PC-9 (cell line): ENCODE data around the gene GLB1L. TPM values are rescaled to one million over a fixed set of nuclear protein-coding genes. Genes with fewer than 3 reads are reported as not detected.
A peak's percentile ranks its signal among the peaks of the same experiment; 100 is the strongest.

Source experiments
- BruUV-seq: library from RNA; stranded (reverse); fragments of 400-500 nt; replicated peaks from 2 replicates; lab custom pipeline; 2021; lab: Mats Ljungman, UMichigan
- CTCF ChIA-PET: fragments of 300-600 bp; sonication (Branson Sonifier 250); formaldehyde crosslinking; loops from one replicate; lab custom pipeline; 2022; ENCODE audit warnings: antibody characterized with exemption; lab: Charles Lee
- POLR2A ChIA-PET: fragments of 300-600 bp; sonication (Branson Sonifier 250); formaldehyde crosslinking; loops from one replicate; lab custom pipeline; 2022; ENCODE audit warnings: antibody characterized with exemption; ENCODE audit not compliant: unreplicated experiment; lab: Charles Lee
- DNase-seq, 2 experiments: peaks; one replicate each; pipeline versions ENCODE4 v3.0.0 to v3.0.0-alpha.2; 2015 to 2022; ENCODE audit warnings: mixed read lengths in 1 of 2
- H2AFZ ChIP-seq: fragments of 200-600 bp; sonication (generic); 2 replicates; pipeline ENCODE4 v1.8.1; 2017; ENCODE audit warnings: antibody characterized with exemption
- H3F3A ChIP-seq: fragments of 200-600 bp; sonication (generic); 2 replicates; pipeline ENCODE4 v1.8.1; 2017; ENCODE audit warnings: antibody characterized with exemption, mild to moderate bottlenecking, low read depth; ENCODE audit not compliant: insufficient read depth
- H3K27ac ChIP-seq: fragments of 200-600 bp; sonication (generic); 2 replicates; pipeline ENCODE4 v1.6.1; 2016; ENCODE audit warnings: mixed run types
- H3K27me3 ChIP-seq: fragments of 200-600 bp; sonication (generic); 2 replicates; pipeline ENCODE4 v1.6.1; 2016; ENCODE audit warnings: low read depth, mixed run types; ENCODE audit not compliant: insufficient read depth
- H3K36me3 ChIP-seq: fragments of 200-600 bp; sonication (generic); 2 replicates; pipeline ENCODE4 v1.6.1; 2016; ENCODE audit warnings: low read depth, mixed run types
- H3K4me1 ChIP-seq: fragments of 200-600 bp; sonication (generic); replicated peaks from 2 replicates; pipeline ENCODE4 v1.6.1; 2016; ENCODE audit warnings: mixed run types; ENCODE audit not compliant: insufficient read depth
- H3K4me2 ChIP-seq: fragments of 200-600 bp; sonication (generic); 2 replicates; pipeline ENCODE4 v1.6.1; 2017; ENCODE audit warnings: mixed run types
- H3K4me3 ChIP-seq: fragments of 200-600 bp; sonication (generic); 2 replicates; pipeline ENCODE4 v1.6.1; 2016; ENCODE audit warnings: mixed run types
- H3K79me2 ChIP-seq: fragments of 200-600 bp; sonication (generic); 2 replicates; pipeline ENCODE4 v1.6.1; 2017; ENCODE audit warnings: low read depth, mixed run types
- H3K9me2 ChIP-seq: fragments of 200-600 bp; sonication (generic); 2 replicates; pipeline ENCODE4 v1.8.1; 2017; ENCODE audit warnings: mild to moderate bottlenecking; ENCODE audit not compliant: insufficient read depth
- H3K9me3 ChIP-seq: fragments of 200-600 bp; sonication (generic); 2 replicates; pipeline ENCODE4 v1.8.1; 2016; ENCODE audit warnings: low read depth; ENCODE audit not compliant: insufficient read depth
- H4K20me1 ChIP-seq: fragments of 200-600 bp; sonication (generic); 2 replicates; pipeline ENCODE4 v1.8.1; 2017; ENCODE audit not compliant: insufficient read depth
- CTCF ChIP-seq: fragments of 200-600 bp; sonication (generic); conservative IDR thresholded peaks from 2 replicates; pipeline ENCODE4 v1.6.1; 2017; ENCODE audit warnings: mixed run types, antibody characterized with exemption, mild to moderate bottlenecking, moderate library complexity
- EZH2 ChIP-seq: fragments of 200-600 bp; sonication (generic); IDR thresholded peaks from 2 replicates; pipeline ENCODE4 v1.8.0; 2017; ENCODE audit warnings: antibody characterized with exemption, low read depth
- intact Hi-C: fragments of 100-400 bp; cut with micrococcal nuclease; formaldehyde crosslinking; loops from one replicate; pipeline ENCODE4 v1.10.0; 2022; ENCODE audit not compliant: unreplicated experiment
- total RNA-seq: library from RNA; stranded (reverse); gene quantifications from 2 replicates; pipeline ENCODE4 v1.2.3, GENCODE V29; 2021

GLB1L gene
- total RNA-seq, 1 experiment from 2014 or later: 10.8 TPM

- POLR2A ChIA-PET: no interaction called here
- Histone ChIP-seq H3K9me2 (no peaks in the 10 kb centered on the region), H3K36me3 (no peaks in the 10 kb centered on the region), H2AFZ (no peak overlapping the region), H3K27me3 (no peaks in the 10 kb centered on the region), H3K4me2 (0 out of 2 replicates have a peak overlapping the region, but pooled peaks have one; percentile 19), H4K20me1 (no peaks in the 10 kb centered on the region), H3K4me3 (no peak overlapping the region), H3K27ac (no peak overlapping the region), H3K79me2 (no peaks in the 10 kb centered on the region), H3K9me3 (no peaks in the 10 kb centered on the region), H3F3A (peaks cover 29% of the 10 kb centered on the region), H3K4me1 (peaks cover 35% of the 10 kb centered on the region)
- intact Hi-C loops: loop anchor here (10.0 kb wide), 1 partner anchor 378 kb away; no protein-coding TSS in a partner anchor
- CTCF ChIA-PET: no interaction called here
- TF ChIP-seq CTCF: no peak
- no peak for TF ChIP-seq EZH2
- BruUV-seq: no TSS peak
- no peak for DNase-seq
These were observed 27.1 kb upstream of the GLB1L start for GRCh38 chr2:219272356-219272755.

- Histone ChIP-seq H3K79me2 (no peaks in the 10 kb centered on the region), H3K4me3 (no peak overlapping the region), H2AFZ (no peak overlapping the region), H3K4me1 (peaks cover 32% of the 10 kb centered on the region), H3K4me2 (no peak overlapping the region), H3K27me3 (no peaks in the 10 kb centered on the region), H3K9me3 (no peaks in the 10 kb centered on the region), H3F3A (peaks cover 29% of the 10 kb centered on the region), H3K27ac (no peak overlapping the region), H3K36me3 (no peaks in the 10 kb centered on the region), H3K9me2 (no peaks in the 10 kb centered on the region), H4K20me1 (no peaks in the 10 kb centered on the region)
- no TSS peak for BruUV-seq
- TF ChIP-seq CTCF (no peak), EZH2 (no peak)
- intact Hi-C loops: loop anchor here (10.0 kb wide), 1 partner anchor 376 kb away; no protein-coding TSS in a partner anchor
- no peak for DNase-seq
- POLR2A ChIA-PET: no interaction called here
- CTCF ChIA-PET: no interaction called here
These were observed 25.8 kb upstream of the GLB1L start for GRCh38 chr2:219271021-219271420.

GRCh38 chr2:219270055-219270372 is 24.8 kb upstream of the GLB1L start:
- Histone ChIP-seq H4K20me1 (no peaks in the 10 kb centered on the region), H3K9me2 (no peaks in the 10 kb centered on the region), H3K4me2 (no peak overlapping the region), H3K27me3 (no peaks in the 10 kb centered on the region), H3F3A (peaks cover 20% of the 10 kb centered on the region), H3K79me2 (no peaks in the 10 kb centered on the region), H3K9me3 (no peaks in the 10 kb centered on the region), H3K36me3 (no peaks in the 10 kb centered on the region), H2AFZ (no peak overlapping the region), H3K4me1 (peaks cover 25% of the 10 kb centered on the region), H3K4me3 (no peak overlapping the region), H3K27ac (no peak overlapping the region)
- BruUV-seq: no TSS peak
- POLR2A ChIA-PET: no interaction called here
- intact Hi-C loops: loop anchor here (10.0 kb wide), 1 partner anchor 375 kb away; no protein-coding TSS in a partner anchor
- TF ChIP-seq EZH2: no peak
- no peak for TF ChIP-seq CTCF
- no peak for DNase-seq
- CTCF ChIA-PET: no interaction called here
